ENCODE measurements around the gene TSEN34.

DNA sequence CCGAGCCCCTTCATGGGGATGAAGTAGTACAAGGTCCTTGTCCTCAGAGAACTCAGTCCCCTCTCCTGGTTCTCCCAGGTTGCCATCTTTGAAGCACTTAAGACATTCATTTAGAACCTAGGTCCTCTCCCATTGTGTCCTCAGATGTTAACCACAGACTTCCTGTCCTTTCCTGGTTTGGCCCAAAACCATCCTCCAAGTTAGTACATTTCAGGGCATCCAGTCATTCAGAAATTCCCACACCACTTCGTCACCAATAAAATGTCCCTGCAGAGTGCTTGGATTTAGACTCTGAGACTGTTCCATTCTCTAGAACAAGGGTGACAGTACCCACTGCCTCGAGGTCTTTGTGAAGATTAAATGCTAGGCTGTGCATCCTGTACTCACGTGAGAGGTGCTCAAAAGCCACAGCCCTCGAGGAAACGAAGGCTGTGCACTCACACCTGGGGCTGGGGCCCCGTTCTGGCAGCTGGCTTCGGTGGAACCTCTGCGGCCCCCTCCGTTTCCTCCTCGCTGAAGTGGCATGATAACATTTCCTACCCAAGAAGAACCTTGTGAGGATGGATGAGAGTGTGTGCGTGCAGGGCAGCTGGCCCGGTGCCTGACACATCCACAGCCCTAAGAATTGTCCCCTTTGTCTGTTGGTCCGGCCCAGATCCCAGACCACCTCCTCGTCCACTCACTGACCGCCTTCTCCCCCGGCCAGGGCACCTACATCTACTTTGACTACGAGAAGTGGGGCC lies 36.3 kb upstream of the TSEN34 start:
- TF ChIP-seq, protein P1, sequence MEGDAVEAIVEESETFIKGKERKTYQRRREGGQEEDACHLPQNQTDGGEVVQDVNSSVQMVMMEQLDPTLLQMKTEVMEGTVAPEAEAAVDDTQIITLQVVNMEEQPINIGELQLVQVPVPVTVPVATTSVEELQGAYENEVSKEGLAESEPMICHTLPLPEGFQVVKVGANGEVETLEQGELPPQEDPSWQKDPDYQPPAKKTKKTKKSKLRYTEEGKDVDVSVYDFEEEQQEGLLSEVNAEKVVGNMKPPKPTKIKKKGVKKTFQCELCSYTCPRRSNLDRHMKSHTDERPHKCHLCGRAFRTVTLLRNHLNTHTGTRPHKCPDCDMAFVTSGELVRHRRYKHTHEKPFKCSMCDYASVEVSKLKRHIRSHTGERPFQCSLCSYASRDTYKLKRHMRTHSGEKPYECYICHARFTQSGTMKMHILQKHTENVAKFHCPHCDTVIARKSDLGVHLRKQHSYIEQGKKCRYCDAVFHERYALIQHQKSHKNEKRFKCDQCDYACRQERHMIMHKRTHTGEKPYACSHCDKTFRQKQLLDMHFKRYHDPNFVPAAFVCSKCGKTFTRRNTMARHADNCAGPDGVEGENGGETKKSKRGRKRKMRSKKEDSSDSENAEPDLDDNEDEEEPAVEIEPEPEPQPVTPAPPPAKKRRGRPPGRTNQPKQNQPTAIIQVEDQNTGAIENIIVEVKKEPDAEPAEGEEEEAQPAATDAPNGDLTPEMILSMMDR (IDR thresholded peaks at IDR 0.05): no peak
- TF ChIP-seq POLR2AphosphoS5 (IDR thresholded peaks at IDR 0.05) (no peak), EP300 (IDR thresholded peaks at IDR 0.05) (no peak), POLR2A (IDR thresholded peaks at IDR 0.05) (no peak)
